Measurements from ENCODE around the gene RAPH1. TPM values are rescaled to one million over a fixed set of nuclear protein-coding genes. Genes with fewer than 3 reads are reported as not detected.
"Not testable (repeated sequence)": the region's sequence is repeated elsewhere in the genome, so short reads cannot be mapped to it uniquely, and the experiment has no call there.

The RAPH1 gene
- total RNA-seq, 1 experiment from 2014 or later = 16.5 TPM

DNA sequence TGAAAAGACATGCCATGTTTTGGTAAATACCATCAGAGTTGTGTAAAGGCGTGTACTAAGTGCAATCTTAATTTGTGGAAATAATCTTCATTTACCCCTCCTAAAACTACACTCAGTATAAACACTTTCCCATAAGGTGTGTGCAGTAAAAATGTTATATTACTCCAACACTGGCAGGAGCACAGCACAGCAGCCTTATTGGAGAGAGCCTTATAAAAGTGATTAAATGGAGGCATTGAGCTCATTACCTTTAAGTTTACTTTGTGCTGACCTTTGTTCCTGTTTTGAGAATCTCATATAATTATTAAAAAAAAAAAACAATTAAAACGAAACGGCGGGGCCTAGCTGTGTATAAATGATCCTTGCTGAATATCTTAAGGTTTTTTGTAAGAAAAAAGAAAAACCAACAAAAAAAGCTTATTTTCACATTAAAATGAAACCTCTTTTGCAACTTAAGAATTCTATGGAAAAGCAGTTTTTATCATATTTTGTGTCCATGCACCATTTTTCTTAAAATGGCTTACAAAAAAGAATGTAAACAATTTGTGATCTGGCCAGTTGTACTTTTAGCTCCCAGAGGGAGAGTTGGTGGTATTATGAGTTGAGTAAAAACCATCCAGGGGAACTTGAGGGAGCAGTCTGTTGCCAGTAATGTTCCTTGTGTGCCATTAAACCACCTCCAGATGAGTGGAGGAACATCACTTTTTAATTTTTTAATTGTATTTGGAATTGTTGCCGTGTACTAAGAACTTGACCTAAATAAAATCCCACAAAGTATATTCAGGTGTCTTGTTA is 103.5 kb downstream of the RAPH1 start:
- POLR2A ChIA-PET (ENCODE audit: unreplicated experiment) = no interaction called here
- intact Hi-C loops (cut with micrococcal nuclease; ENCODE audit: unreplicated experiment) = no loop called here
- Histone ChIP-seq H3K27ac (no peak overlapping the region), H3F3A (ENCODE audit: insufficient read depth, low read depth) (no peaks in the 10 kb centered on the region), H3K4me3 (no peak overlapping the region), H3K36me3 (ENCODE audit: low read depth) (no peaks in the 10 kb centered on the region), H3K9me3 (ENCODE audit: insufficient read depth, low read depth) (no peaks in the 10 kb centered on the region), H3K9me2 (ENCODE audit: insufficient read depth) (no peaks in the 10 kb centered on the region), H3K4me2 (no peak overlapping the region), H3K27me3 (ENCODE audit: insufficient read depth, low read depth) (no peaks in the 10 kb centered on the region), H2AFZ (no peak overlapping the region), H3K79me2 (ENCODE audit: low read depth) (no peaks in the 10 kb centered on the region), H3K4me1 (replicated peaks; ENCODE audit: insufficient read depth) (no peaks in the 10 kb centered on the region), H4K20me1 (ENCODE audit: insufficient read depth) (no peaks in the 10 kb centered on the region)
- CTCF ChIA-PET = no interaction called here
- TF ChIP-seq, protein P1, sequence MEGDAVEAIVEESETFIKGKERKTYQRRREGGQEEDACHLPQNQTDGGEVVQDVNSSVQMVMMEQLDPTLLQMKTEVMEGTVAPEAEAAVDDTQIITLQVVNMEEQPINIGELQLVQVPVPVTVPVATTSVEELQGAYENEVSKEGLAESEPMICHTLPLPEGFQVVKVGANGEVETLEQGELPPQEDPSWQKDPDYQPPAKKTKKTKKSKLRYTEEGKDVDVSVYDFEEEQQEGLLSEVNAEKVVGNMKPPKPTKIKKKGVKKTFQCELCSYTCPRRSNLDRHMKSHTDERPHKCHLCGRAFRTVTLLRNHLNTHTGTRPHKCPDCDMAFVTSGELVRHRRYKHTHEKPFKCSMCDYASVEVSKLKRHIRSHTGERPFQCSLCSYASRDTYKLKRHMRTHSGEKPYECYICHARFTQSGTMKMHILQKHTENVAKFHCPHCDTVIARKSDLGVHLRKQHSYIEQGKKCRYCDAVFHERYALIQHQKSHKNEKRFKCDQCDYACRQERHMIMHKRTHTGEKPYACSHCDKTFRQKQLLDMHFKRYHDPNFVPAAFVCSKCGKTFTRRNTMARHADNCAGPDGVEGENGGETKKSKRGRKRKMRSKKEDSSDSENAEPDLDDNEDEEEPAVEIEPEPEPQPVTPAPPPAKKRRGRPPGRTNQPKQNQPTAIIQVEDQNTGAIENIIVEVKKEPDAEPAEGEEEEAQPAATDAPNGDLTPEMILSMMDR (conservative IDR thresholded peaks at IDR 0.05) = no peak
- TF ChIP-seq EZH2 (IDR thresholded peaks at IDR 0.05; ENCODE audit: low read depth) = no peak
- no TSS peak for BruUV-seq (replicated peaks)
- DNase-seq = no peak

DNA sequence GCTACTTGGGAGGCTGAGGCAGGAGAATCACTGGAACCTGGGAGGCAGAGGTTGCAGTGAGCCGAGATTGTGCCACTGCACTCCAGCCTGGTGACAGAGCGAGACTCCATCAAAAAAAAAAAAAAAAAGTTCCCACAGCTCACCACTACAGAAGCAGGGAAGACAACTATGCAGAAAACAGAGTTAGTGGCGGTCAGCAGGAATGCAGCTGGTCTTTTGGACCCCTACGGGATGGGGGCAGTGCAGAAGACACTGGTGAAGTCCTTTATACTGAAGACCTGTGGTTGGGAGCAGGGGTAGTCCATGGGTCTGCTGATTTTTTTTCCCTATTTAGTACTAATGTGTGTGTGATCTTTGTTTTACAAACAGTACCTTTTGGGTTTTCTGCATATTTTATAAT is 105.5 kb downstream of the RAPH1 start:
- H3F3A ChIP-seq (ENCODE audit: insufficient read depth, low read depth); H3K9me2 ChIP-seq (ENCODE audit: insufficient read depth); DNase-seq; H3K79me2 ChIP-seq (ENCODE audit: low read depth); H3K27me3 ChIP-seq (ENCODE audit: insufficient read depth, low read depth); H3K36me3 ChIP-seq (ENCODE audit: low read depth); H4K20me1 ChIP-seq (ENCODE audit: insufficient read depth); CTCF ChIA-PET; BruUV-seq (replicated peaks); POLR2A ChIA-PET (ENCODE audit: unreplicated experiment); intact Hi-C loops (cut with micrococcal nuclease; ENCODE audit: unreplicated experiment); H3K4me2 ChIP-seq; H3K4me3 ChIP-seq; H3K4me1 ChIP-seq (replicated peaks; ENCODE audit: insufficient read depth); H3K9me3 ChIP-seq (ENCODE audit: insufficient read depth, low read depth); H3K27ac ChIP-seq; H2AFZ ChIP-seq: not testable (repeated sequence)

- CTCF ChIA-PET = no interaction called here
- H3K27me3 ChIP-seq (ENCODE audit: insufficient read depth, low read depth) = no peaks in the 10 kb centered on the region
- intact Hi-C loops (cut with micrococcal nuclease; ENCODE audit: unreplicated experiment) = no loop called here
- TF ChIP-seq EZH2 (IDR thresholded peaks at IDR 0.05; ENCODE audit: low read depth) = no peak
- TF ChIP-seq, protein P1 (conservative IDR thresholded peaks at IDR 0.05) = no peak
- no peak for DNase-seq
- no peaks in the 10 kb centered on the region for H3K9me2 ChIP-seq (ENCODE audit: insufficient read depth)
- POLR2A ChIA-PET (ENCODE audit: unreplicated experiment) = interaction anchor here (0.6 kb wide), 1 partner anchor 10 kb away, joined by 4 read pairs; no protein-coding TSS in a partner anchor
- no peaks in the 10 kb centered on the region for H3K36me3 ChIP-seq (ENCODE audit: low read depth)
- no peaks in the 10 kb centered on the region for H3F3A ChIP-seq (ENCODE audit: insufficient read depth, low read depth)
- no peaks in the 10 kb centered on the region for H4K20me1 ChIP-seq (ENCODE audit: insufficient read depth)
- no peak overlapping the region for H3K4me2 ChIP-seq
- H3K27ac ChIP-seq = no peak overlapping the region
- no peaks in the 10 kb centered on the region for H3K4me1 ChIP-seq (replicated peaks; ENCODE audit: insufficient read depth)
- H3K4me3 ChIP-seq = no peak overlapping the region
- no TSS peak for BruUV-seq (replicated peaks)
- no peaks in the 10 kb centered on the region for H3K9me3 ChIP-seq (ENCODE audit: insufficient read depth, low read depth)
- no peak overlapping the region for H2AFZ ChIP-seq
- H3K79me2 ChIP-seq (ENCODE audit: low read depth) = no peaks in the 10 kb centered on the region
Measured at GRCh38 chr2:203427061-203427460, 108.0 kb downstream of the RAPH1 start.

DNA sequence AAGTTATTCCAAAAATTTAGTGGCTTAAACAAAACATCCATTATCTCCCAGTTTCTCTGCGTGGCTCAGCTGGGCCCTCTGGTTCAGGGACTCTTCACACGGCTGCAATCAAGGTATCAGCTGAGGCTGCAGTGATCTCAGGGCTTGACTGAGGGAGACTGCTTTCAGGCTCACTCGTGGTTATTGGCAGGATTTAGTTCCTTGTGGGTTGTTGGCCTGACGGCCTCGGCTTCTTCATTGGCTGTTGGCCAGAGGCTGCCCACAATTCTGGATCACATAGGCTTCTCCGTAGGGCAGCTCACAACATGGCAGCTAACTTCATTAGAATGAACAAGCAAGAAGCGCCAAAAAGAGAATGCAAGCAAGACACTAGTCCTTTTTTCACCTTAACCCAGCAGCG is 116.8 kb downstream of the RAPH1 start:
- Histone ChIP-seq H3K9me3 (ENCODE audit: insufficient read depth, low read depth) (no peaks in the 10 kb centered on the region), H3K4me1 (replicated peaks; ENCODE audit: insufficient read depth) (no peaks in the 10 kb centered on the region), H4K20me1 (ENCODE audit: insufficient read depth) (no peaks in the 10 kb centered on the region), H3K27ac (no peak overlapping the region), H3K27me3 (ENCODE audit: insufficient read depth, low read depth) (no peaks in the 10 kb centered on the region), H3K36me3 (ENCODE audit: low read depth) (no peaks in the 10 kb centered on the region), H3K4me2 (no peak overlapping the region), H3F3A (ENCODE audit: insufficient read depth, low read depth) (no peaks in the 10 kb centered on the region), H3K79me2 (ENCODE audit: low read depth) (no peaks in the 10 kb centered on the region), H3K4me3 (no peak overlapping the region), H3K9me2 (ENCODE audit: insufficient read depth) (no peaks in the 10 kb centered on the region), H2AFZ (no peak overlapping the region)
- no peak for DNase-seq
- intact Hi-C loops (cut with micrococcal nuclease; ENCODE audit: unreplicated experiment) = no loop called here
- TF ChIP-seq EZH2 (IDR thresholded peaks at IDR 0.05; ENCODE audit: low read depth) = no peak
- TF ChIP-seq, protein P1 (conservative IDR thresholded peaks at IDR 0.05) = no peak
- ChIA-PET CTCF (no interaction called here), POLR2A (ENCODE audit: unreplicated experiment) (no interaction called here)
- BruUV-seq (replicated peaks) = no TSS peak
